Loucy (cell line): ENCODE results near the gene LRFN4.

Experiments
- CTCF ChIP-seq: fragments of 200-600 bp; sonication (generic); conservative IDR thresholded peaks from 2 replicates; pipeline ENCODE4 v1.5.1; 2014; ENCODE audit warnings: mild to moderate bottlenecking, antibody characterized with exemption, low read length
- EZH2phosphoT487 ChIP-seq: fragments of 200-600 bp; IDR thresholded peaks from 2 replicates; pipeline ENCODE4 v1.6.1; 2018; ENCODE audit warnings: antibody characterized with exemption, mild to moderate bottlenecking, moderate library complexity, borderline replicate concordance

GRCh38 chr11:66882561-66883015, 25.7 kb downstream of the LRFN4 start:
- TF ChIP-seq CTCF = no peak
- no peak for TF ChIP-seq EZH2phosphoT487
